Activated T-cell treated with anti-CD3 and anti-CD28 coated beads for 48 hours (primary cell): ENCODE measurements around the gene COL6A1.
A peak's percentile ranks its signal among the peaks of the same experiment; 100 is the strongest.
"Not testable (repeated sequence)": the region's sequence is repeated elsewhere in the genome, so short reads cannot be mapped to it uniquely, and the experiment has no call there.

Experiments
- DNase-seq: peaks from one replicate; pipeline ENCODE4 v3.0.0-alpha.2; 2020; ENCODE audit warnings: low read depth

COL6A1 gene

DNA sequence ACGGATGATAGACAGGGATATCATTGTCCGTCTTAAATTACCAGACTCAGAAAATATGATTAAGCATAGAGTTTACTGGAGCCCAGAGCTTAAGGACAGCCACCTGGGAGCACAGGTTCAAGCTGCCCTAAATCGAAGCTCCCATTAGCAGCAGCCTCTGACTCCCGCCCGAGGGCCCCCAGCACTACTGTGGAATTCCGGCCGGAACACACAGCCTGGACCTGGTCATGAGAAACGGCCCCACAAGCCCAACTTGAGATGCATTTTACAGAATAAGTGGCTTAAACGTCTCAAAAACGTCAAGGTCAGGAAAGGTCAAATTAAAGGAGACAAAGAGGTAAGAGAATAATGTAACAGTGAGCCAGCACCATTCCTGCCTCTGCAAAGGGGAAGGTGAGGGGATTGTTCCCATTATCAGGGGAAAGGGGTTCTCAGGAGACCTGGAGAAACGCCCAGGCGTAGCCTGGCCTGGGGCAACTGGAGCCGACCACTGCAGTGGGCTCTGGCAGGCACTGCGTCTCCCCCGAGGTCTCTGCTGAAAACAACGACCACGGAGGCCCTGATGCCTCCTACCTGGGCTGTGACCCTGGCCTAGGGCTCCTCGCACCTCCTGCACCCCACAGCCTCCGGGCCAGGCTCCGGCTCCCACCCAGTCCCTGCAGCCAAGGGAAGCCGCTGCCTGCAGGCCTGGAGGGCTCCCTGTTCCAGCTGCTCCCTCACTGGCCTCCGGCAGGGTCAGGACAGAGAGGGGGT lies 11.5 kb upstream of the COL6A1 start:
- no peak for DNase-seq

DNA sequence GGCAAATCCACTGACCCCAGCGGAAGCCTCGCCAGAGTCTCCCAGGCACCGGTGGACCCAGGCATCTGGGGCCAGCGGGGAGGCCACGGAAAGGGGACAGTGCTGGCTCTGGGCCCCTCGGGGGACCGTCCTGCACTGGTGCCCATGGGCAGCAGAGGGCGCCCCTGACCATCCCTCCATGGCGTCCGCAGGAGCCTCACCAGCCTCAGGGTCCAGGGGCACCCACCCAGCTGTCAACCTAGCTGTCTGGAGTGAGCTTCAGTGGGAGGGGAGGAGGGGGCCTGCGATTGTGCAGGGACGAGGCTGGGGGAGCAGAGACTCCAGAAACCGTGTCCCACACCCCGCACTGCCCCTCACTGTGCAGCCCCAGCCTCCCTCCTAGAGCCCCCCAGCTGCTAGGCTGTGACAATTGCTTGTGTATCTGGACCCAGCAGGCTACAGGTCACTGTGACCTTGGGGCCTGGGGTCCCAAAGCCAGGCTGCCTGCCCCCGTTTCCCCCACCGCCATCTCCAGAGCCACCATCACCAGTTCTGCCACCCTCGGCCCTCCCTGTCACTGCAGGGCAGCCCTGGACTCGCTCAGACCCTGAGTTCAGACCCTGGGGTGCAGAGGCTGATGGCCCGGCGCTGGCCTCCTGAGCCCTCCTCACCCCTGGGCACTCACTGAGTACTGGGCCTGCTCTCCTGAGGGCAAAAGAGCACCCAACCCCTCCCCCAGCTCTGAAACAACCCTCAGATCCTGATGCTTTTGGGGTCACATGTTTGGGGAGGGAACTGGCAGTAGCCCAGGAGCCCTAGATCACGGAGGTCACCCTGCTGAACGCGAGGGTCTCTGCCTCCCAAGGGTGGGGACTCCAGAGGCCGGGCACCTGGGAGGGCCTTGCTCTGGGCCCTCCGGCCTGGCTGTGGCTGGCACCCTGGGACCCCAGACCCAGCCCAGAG lies 10.6 kb upstream of the COL6A1 start:
- peak; percentile 52 for DNase-seq

- DNase-seq: no peak
Observed at GRCh38 chr21:45971616-45972352, 9.8 kb upstream of the COL6A1 start.

DNA sequence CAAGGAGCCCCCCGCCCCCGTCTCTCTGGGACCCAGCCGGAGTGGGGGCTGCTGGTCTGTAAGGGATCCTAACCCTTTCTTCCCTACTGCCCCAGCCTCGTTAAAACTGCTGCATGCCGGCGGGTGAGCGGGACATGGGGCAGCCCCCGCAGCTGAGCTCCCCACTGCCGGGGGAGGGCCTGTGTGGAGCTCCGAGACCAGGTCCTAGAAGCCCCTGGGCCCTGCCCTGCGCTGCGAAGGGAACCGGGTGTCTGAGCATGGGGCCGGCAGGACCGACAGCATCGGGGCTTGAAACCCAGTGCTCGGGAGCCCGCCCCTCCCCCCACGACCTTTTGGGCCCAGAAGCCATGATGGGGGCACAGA lies 9.2 kb upstream of the COL6A1 start:
- DNase-seq: no peak

GRCh38 chr21:45972716-45973474 lies 8.7 kb upstream of the COL6A1 start:
- no peak for DNase-seq

DNA sequence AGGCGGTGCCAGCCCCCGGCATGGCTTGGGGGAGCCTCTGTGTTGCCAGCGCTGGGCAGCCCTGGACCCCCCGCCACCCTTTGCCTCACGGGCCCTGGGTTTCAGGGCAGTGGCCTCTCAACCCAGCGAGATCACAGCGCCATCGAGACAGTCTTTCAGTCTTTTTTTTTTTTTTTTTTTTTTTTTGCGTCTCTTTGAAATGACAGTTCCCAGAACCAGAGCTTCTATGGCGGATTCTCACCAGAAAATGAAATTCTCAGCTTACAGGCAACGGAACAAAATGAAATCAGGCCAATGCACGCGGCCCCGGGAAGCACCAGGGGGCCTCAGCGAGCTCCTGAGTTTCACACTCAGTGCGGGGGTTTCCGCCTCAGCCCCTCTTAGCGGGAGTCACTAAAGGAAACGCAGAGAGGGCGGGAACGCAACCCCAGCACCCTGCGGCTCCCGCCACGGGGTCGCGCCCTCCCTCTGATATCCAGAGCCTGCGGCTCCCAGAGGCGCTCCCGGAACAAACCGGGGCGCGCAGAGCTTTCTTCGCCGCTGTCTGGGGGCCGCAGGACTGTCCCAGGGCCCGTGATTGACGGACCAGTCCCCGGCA lies 8.0 kb upstream of the COL6A1 start:
- DNase-seq: peak; percentile 75

DNA sequence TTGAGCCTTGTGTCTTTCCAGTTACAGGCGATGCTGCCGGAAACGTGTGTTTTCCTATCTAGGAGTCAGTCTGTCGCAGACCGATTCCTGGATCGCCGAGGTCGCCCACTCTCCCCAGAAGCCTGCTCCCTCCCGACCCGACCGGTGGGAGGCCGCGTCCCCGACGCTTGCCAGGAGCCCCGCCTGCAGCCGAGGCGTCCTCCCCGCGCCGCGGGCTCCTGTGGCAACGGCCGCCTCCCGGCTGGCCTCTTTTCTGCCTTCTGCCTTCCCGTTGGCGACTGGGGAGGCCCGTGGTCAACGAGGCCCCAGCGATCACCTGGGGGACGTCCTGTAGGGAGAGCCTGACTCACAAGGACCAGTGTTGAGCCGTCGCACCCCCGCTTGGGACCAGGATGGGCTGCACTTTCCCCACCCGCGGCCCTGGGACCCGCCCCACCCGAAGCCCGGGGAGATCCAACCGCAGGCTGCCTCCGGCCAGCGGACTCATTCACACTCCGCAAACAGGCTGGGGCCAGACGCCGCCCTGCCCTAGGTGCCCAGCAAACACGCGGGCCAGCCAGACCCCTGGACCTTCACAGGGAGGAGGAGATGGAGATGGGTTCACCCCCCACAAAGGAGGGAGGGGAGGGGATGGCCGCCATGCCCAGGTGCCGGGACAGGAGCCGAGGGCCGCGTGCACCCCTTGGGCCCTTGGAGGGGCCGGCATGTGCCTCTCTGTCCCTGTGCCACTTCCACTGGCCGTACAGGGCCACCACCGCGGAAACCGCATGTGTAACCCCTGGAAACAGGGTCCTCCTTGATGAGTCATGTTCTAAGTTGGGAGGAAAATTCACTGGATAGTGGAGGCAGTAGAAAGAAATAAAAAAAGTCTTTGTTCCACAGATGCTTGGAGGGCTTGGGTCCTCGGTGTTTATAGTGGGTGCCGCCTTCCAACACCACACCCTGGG lies 7.2 kb upstream of the COL6A1 start:
- peak; percentile 33 for DNase-seq

- DNase-seq: no peak
Observed at GRCh38 chr21:45975020-45975666, 6.4 kb upstream of the COL6A1 start.

GRCh38 chr21:45975667-45976409 lies 5.7 kb upstream of the COL6A1 start:
- not testable (repeated sequence) for DNase-seq

DNA sequence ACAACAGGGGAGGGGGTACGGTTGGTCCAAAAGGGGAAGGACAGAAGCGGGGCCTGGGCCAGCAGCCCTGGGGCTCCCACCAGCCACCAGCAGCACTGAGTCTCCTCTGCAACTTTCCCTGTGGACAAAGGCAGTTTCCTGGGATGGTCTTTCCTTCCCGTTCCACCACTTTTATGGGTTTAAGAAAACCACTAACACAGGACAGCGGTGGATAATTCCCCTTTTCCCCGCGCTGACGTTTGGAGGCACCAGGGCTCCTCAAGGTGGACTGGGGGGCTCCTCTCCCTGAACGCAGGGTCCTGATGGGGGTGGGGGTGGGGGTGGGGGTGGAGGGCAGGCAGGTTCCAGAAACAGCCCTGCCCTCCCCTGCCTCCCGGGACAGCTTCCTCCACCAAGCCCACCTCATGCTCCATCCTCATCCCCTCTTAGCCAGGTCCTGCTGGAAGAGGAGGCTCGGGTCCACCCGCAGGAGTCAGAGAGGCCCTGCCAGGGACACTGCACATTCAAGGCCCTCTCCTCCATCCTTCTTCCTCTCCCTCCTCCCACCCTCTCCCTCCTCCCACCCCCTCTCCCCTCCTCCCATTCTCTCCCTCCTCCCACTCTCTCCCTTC lies 4.8 kb upstream of the COL6A1 start:
- DNase-seq: no peak

DNA sequence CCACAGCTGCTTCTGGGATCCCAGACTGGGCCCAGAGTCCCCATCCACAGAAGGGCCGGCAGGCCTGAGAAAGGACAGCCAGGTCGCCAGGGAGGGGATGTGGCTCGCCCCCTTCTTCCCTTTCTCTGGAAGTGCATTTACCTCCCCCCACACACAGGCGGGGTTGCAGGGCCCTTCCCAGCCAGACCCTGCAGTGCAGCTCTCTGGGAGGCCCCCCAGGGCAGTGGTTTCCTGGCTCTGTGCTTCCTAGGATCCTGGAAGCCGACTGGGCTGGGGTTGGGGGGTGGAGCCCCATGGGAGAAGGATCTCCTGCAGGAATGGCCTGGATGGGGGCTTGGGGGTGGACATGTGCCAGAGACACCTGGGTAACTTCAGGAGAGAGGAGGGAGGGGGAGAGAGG lies 4.2 kb upstream of the COL6A1 start:
- no peak for DNase-seq

DNA sequence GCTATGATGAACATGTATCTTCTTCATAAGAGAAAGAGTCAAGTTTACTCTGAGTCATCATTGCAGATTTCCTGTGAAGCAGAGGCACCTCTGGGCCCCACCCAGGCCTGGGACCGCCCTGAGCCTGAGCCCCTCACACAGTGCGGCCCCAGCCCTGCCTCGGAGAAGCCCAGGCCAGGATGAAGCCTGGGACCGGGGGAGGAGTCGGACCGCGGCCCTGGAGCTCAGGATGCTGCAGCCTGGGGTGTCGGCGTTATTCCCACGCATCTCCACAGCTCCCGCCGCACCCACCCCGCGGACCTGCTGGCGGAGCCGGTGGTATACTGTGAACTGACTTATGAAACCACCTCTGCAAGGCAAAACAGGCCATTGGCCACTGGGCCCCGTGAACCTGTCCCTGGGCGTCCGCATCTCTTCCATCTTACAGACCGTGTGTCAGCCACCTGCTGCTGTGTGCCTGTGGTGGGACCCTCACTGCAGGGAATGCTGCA lies 2.4 kb upstream of the COL6A1 start:
- DNase-seq: no peak

DNA sequence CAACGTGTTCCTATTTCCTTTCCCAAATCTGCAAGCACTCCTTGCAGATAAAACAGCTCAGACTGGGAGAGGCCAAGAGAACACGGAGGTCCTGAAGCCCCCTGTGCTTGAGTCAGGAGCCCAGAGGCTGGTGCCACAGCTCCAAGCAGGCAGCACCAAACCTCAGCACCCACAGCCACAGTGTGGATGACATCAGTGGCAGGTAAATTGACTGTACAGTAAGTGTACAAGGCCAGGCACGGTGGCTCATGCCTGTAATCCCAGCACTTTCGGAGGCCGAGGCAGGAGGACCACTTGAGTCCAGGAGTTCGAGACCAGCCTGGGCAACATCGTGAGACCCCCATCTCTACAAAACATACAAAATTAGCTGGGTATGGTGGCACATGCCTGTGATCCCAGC lies 1.9 kb upstream of the COL6A1 start:
- no peak for DNase-seq

DNA sequence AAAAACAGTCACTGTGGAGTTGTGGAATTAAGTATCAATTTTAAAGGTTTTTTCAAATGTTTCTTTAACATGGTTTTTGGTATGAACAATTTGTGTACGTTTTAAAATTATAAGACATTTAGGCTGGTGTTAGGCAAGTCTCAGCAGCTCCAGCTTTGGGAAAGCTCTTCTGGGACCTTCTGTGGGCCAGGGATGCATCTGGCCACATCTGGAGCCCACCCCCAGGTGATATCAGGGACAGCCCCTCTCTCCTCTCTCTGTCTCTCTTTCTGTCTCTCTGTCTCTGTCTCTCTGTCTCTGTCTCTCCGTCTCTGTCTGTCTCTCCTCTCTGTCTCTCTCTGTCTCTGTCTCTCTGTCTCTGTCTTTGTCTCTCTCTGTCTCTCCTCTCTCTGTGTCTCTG lies 1.3 kb upstream of the COL6A1 start:
- DNase-seq: no peak

DNA sequence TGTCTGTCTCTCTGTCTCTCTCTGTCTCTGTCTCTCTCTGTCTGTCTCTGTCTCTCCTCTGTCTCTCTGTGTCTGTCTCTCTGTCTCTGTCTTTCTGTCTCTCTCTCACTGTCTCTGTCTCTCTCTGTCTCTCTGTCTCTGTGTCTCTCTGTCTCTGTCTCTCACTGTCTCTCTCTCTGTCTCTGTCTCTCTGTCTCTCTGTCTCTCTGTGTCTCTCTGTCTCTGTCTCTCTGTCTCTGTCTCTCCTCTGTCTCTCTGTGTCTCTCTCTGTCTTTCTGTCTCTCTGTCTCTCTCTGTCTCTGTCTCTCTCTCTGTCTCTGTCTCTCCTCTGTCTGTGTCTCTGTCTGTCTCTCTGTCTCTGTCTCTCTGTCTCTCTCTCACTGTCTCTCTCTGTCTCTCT lies 873 bp upstream of the COL6A1 start:
- DNase-seq: no peak

GRCh38 chr21:45982092-45982757 lies 655 bp downstream of the COL6A1 start:
- DNase-seq: no peak

DNA sequence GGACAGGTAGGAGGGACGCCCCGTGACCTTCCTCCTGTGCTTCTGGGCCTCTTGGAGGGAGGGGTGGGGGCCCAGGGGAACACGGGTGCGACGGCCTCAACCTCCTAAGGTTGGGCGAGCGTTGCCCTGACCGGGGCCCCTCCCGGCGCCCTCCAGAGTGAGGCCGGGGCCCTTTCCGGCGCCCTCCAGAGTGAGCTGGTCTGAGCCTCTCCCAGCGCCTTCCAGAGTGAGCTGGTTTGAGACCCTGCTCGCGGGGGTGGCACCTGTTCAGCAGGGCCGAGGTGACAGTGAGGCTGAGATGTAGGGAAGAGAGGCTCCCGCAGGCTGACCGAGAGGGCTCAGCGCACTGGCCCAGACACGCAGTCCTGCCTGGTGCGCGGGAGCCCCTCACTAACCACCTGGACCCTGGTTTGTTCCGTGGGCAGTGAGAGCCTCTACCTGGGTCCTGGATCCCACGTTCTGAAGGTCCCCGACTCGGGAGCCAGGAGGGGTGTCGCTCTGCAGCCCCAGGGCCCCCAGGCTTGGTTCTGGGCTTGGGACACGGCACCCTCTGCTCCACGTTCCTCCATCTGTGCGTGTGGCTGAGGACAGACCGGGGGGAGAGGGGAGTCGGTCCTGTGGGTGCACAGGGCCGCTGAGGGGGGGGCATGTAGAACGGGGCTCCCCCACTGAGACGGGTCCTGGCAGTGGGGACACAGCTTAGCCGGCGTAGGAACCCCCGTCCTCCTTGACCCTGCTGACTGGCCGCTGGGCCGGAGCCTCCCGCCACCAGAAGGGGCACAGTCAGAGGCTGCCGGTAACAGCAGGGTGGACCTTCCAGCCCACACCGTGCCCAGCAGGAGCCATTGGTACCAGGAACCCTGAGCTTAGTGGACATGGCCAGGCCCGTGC lies 1.4 kb downstream of the COL6A1 start:
- DNase-seq: no peak
